RPMI7951 (cell line): Measurements from ENCODE around the gene RARS1. TPM values are rescaled to one million over a fixed set of nuclear protein-coding genes. Genes with fewer than 3 reads are reported as not detected.

Experiments used
- DNase-seq: peaks from one replicate; pipeline ENCODE4 v3.0.0-alpha.2; 2012; ENCODE audit warnings: low read depth
- total RNA-seq: library from RNA; depleted of rRNA; stranded (reverse); fragments of >200 nt; shearing (Covaris generic); gene quantifications from 2 replicates; pipeline ENCODE4 v1.2.3, GENCODE V29; 2014; rRNA removed

Gene RARS1
- total RNA-seq, 1 experiment from 2014 or later: 139 TPM

DNA sequence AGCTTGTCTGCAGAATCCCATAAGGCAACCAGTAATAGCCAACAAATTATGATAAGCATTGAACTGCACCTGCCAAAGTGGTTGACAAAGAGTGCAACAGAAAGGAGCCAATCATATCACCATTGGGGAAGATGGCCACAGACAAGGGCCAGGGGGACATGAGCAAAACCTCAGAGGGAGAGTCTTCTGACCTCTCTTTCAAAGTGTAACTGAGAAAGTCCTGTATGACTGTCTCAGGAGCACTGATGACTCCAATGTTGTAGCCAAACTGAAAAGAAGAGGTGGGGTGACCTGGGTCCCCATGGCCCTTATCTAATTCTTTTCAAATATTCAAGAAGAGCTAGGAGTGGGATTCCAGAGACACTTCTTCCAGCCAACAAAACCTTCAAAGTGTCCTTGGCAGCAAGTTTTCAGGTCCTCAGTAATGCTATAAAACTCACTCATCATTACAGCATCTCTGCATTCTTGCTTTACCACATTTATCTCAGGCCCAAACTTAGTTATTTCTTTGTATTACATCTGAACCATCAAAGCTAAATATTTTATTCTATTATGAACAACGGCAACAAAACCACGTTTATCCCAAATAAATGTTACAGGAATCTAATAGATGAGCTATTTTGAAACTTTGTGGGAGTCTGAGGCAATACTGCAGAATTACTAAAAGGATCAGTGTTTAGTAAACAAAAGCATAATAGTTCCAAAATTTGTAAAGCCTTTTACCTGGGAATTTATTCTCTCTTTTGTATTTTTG is 67.3 kb downstream of the RARS1 start:
- DNase-seq: no peak

DNA sequence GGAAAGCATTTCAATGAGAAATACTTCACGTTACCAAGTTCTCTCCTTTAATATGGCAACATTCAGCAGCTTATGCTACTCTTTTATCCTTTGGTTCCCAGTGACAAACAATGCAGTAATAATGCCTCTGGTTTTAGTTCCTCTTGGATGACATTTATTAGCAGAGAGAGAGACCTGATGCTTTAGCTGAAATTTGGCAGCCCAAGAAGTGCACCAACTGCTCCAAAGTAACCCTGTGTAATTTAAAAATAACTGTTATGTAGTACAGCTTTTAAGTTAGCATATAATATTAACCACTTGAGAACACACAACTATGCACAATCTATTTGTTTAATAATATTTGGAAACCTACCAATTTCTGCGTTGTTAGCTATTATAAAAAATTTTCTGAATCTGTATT is 71.1 kb downstream of the RARS1 start:
- no peak for DNase-seq

DNA sequence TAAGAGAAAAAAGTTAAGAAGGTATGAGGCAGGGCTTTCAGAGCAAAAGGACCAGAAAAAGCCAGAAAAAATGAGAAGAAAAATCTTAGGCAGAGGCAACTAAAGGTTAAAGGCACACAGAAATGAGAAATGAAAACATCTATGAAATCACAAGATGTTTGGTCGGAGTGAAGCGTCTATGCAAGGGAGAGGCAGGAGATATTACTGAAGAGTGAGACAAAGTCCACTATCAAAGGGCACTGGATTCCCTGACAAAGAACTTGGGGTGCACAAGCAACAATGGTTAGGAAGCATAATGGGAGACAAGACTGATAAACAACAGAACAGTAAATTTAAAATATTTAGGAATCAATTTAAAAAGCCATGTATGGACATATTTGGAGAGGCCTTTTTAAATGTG is 76.0 kb downstream of the RARS1 start:
- DNase-seq: no peak

DNA sequence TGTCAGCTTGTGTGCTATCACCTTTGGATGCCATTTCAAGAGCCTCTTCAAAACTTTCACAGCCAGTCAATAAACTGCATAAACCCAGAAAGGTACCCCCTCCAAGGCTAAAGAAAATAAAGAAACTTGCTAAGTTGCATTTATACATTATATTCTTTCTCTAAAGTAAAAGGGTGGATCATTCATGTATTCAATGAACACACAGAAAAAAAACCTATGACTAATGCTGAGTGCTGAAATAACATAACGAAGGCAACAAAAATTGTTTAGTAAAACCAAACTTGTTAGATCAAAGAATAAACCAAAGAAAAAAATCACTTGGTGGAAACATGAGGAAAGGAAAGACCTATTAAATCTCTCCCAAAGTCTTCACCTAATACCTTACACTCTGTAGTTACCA is 77.7 kb downstream of the RARS1 start:
- DNase-seq: no peak

DNA sequence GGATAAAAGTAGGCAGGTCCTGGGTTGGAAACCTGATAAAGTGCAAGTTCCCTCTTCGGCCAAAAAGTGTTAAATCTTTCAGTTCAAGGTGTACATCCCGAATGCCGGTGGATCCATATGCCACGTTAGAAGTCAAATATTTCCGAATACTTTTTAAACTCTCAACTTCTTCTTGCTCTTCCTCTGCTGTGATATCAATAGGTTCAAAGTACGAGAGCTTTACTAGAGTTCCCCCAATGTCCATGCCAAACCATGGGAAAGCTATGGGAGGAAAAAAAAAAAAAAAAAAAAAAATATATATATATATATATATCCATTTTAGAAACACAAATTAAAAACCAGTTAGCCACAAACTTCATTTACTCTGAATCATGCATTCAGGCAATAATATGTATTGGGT is 82.5 kb downstream of the RARS1 start:
- no peak for DNase-seq

Other genes with a start within 250 kb of the RARS1 start
- 0.10 and 0.24 TPM in 2 replicates for gene WWC1, start 194.8 kb upstream of the RARS1 start, total RNA-seq
- 0.10 and 1.7 TPM in 2 replicates for gene FBLL1, start 42.8 kb downstream of the RARS1 start, total RNA-seq
- gene PANK3, start 92.9 kb downstream of the RARS1 start, total RNA-seq: 24.3 and 27.2 TPM in 2 replicates